DMS79 (cell line): Measurements from ENCODE around the gene SRSF7.
A peak's percentile ranks its signal among the peaks of the same experiment; 100 is the strongest.
"Not testable (repeated sequence)": the region's sequence is repeated elsewhere in the genome, so short reads cannot be mapped to it uniquely, and the experiment has no call there.

Experiments used
- DNase-seq: peaks from one replicate; lab custom pipeline; 2025; lab: John Stamatoyannopoulos, UW

Gene SRSF7

GRCh38 chr2:38750891-38751595 lies at the start of gene SRSF7:
Gene SRSF7 (minus strand): TSS chr2:38751361. CDS start chr2:38751256, 105 bp downstream.
- peak; percentile 97 for DNase-seq

- DNase-seq, result no peak
These were observed 46.8 kb upstream of the SRSF7 start for GRCh38 chr2:38797953-38798352.

DNA sequence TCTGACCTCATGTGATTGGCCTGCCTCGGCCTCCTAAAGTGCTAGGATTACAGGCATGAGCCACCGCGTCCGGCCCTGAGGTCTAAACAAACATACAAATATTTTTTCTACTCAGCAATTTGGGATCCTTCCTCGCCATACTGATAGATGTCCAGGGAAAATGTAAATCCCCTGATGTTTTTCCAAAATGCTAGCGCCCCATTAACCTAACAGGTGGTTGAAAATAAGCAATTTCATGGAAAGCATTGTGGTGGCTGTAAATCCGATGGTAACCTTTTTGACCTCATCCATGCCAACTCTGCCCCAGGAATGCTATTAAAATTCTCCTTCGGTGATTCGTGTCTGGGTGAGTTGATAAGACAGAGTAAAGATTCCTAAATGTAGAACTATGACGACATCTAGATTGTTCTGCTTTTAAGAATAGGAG lies 46.1 kb upstream of the SRSF7 start:
- no peak for DNase-seq

- DNase-seq, result not testable (repeated sequence)
These were observed 43.9 kb upstream of the SRSF7 start for GRCh38 chr2:38795016-38795415.

- DNase-seq, result no peak
These were observed 43.2 kb upstream of the SRSF7 start for GRCh38 chr2:38794235-38794946.

- no peak for DNase-seq
These were observed 42.4 kb upstream of the SRSF7 start for GRCh38 chr2:38793511-38793910.

- no peak for DNase-seq
These were observed 41.6 kb upstream of the SRSF7 start for GRCh38 chr2:38792751-38793150.

- not testable (repeated sequence) for DNase-seq
These were observed 41.2 kb upstream of the SRSF7 start for GRCh38 chr2:38792321-38792720.

- DNase-seq, result no peak
These were observed 40.6 kb upstream of the SRSF7 start for GRCh38 chr2:38791744-38792143.

GRCh38 chr2:38789691-38790090 lies 38.5 kb upstream of the SRSF7 start:
- no peak for DNase-seq

DNA sequence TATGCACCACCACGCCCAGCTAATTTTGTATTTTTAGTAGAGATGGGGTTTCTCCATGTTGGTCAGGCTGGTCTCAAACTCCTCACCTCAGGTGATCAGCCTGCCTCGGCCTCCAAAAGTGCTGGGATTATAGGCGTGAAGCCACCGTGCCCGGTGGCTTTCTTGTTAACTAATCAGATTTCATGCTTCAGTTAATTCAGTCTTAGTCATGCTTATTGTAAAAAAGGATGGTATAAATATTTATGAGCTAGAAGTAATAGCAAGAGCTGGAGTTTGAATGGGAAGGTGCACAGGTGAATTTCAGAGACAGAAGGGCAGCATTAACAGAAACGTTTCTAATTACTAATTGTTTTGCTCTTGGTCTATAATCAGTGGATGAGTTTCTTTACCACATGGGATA lies 37.1 kb upstream of the SRSF7 start:
- no peak for DNase-seq

- DNase-seq, result no peak
These were observed 32.4 kb upstream of the SRSF7 start for GRCh38 chr2:38783586-38783985.

GRCh38 chr2:38778687-38779082 lies 27.5 kb upstream of the SRSF7 start:
- DNase-seq, result no peak

- no peak for DNase-seq
These were observed 25.4 kb upstream of the SRSF7 start for GRCh38 chr2:38776531-38776930.

GRCh38 chr2:38775921-38776225 lies 24.7 kb upstream of the SRSF7 start:
- no peak for DNase-seq

DNA sequence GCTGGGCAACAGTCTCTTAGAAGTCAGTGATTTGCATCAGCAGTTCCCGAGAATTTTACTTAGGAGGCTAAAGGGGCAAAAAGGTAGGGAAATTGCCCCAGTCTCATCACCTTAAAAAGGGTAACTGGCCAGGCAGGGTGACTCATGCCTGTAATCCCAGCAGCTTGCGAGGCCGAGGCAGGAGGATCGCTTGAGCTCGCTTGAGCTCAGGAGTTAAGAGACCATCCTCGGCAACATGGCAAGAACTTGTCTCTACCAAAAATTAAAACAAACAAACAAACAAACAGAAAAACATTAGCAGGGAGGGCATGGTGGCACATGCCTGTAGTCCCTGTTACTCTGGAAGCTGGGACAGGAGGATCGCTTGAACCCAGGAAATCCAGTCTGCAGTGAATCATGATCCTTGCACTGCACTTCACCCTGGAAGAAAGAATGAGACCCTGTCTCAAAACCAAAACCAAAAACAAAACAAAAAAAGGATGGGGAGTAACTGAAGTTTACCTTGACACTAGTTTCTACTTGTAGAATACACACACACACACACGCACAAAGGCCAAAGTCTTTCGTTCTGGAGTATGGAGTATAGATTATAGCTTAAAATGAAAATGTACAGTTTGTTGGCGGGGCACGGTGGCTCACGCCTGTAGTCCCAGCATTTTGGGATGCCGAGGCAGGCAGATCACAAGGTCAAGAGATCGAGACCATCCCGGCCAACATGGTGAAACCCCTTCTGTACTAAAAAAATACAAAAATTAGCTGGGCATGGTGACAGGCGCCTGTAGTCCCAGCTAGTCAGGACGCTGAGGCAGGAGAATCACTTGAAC lies 24.1 kb upstream of the SRSF7 start:
- DNase-seq, result no peak

DNA sequence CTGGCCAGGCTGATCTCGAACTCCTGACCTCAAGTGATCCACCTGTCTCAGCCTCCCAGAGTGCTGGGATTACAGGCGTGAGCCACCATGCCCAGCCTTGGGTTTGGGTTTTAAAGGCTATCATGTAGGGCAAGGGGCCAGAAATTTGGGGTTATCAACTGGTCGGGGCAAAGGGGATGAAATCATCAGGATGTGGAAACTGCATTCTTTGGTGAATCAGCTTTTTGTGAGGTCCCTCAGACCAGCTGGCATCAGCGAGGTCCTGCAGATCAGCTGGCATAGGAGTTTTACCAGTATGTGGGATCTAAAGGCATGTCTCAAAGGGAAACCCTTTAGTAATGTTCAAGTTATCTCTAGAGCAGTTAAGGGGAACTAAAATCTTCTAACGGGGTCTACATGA lies 20.5 kb upstream of the SRSF7 start:
- DNase-seq, result no peak

- DNase-seq, result no peak
These were observed 14.4 kb upstream of the SRSF7 start for GRCh38 chr2:38765551-38765950.

GRCh38 chr2:38765149-38765548 lies 14.0 kb upstream of the SRSF7 start:
- DNase-seq, result no peak

- no peak for DNase-seq
These were observed 12.6 kb upstream of the SRSF7 start for GRCh38 chr2:38763728-38764127.

GRCh38 chr2:38763228-38763627 lies 12.1 kb upstream of the SRSF7 start:
- no peak for DNase-seq

DNA sequence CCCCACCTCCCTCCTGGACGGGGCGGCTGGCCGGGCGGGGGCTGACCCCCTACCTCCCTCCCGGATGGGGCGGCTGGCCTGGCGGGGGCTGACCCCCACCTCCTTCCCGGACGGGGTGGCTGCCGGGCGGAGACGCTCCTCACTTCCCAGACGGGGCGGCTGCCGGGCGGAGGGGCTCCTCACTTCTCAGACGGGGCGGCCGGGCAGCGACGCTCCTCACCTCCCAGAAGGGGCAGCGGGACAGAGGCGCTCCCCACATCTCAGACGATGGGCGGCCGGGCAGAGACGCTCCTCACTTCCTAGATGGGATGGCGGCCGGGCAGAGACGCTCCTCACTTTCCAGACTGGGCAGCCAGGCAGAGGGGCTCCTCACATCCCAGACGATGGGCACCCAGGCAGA lies 4.7 kb upstream of the SRSF7 start:
- DNase-seq, result not testable (repeated sequence)

GRCh38 chr2:38754506-38754905 lies 3.3 kb upstream of the SRSF7 start:
- DNase-seq, result no peak
